Globus pallidus (tissue), 1 donor: ENCODE measurements around the gene ZNF175.
"Not testable (repeated sequence)": the region's sequence is repeated elsewhere in the genome, so short reads cannot be mapped to it uniquely, and the experiment has no call there.

ENCODE experiments used
- DNase-seq: peaks from one replicate; pipeline ENCODE4 v3.0.0-alpha.2; 2015; ENCODE audit warnings: low spot score

Gene ZNF175

DNA sequence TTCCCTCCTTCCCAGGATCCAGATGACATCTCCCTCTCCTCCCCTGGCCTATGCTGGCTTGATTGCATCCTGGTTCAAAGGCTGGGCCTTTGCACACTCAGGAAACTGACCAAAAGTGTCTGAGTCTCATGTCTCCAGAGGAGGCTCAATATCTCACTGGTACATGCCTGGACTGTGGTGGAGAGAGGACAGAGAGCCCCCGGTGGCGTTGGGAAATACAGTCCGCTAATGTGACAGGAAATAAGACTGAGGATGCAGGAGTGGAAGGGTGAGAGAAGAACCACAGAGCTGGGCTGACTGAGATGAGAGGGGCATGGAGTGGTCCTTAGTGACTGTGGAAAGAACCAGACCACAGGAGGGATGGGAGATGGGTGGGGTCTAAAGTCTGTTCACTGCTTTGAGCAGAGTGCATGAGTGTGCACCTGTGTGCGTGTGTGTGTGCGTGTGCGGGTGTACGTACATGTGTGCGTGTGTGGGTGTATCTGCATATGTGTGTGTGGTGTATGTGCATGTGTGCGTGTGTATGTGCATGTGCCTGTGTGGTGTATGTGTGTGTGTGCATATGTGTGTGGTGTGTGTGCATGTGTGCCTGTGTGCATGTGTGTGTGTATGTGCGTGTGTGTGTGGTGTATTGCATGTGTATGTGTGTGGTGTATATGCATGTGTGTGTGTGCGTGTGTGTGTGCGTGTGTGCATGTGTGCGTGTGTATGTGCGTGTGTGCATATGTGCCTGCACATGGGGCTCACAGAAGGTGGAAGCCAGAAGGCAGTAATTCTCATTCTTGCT lies 57.3 kb downstream of the ZNF175 start:
- DNase-seq: no peak

- DNase-seq: not testable (repeated sequence)
Measured at GRCh38 chr19:51630315-51630714, 59.2 kb downstream of the ZNF175 start, which contains the start of gene SIGLEC5. Gene SIGLEC5 (minus strand): TSS chr19:51630401. CDS start chr19:51630335, 66 bp downstream.

DNA sequence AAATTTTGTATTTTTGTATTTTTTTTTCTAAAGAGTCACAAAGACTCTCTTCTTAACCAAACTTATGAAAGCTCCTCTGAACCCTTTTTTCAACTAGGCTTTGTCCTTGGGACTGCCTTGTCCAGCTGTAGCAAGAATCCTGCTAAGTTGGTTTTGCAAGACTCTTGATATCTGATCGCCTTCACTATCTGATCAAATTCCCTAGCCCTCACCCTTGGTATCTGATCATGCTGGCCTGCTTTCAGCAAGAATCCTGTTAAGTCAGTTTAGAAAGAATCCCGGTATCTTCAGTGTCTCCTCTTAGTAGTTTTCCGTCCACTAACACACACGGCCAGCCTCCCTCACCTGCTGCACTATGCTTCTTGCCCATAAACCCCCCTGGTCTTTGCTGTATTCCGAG lies 61.0 kb downstream of the ZNF175 start:
- no peak for DNase-seq

DNA sequence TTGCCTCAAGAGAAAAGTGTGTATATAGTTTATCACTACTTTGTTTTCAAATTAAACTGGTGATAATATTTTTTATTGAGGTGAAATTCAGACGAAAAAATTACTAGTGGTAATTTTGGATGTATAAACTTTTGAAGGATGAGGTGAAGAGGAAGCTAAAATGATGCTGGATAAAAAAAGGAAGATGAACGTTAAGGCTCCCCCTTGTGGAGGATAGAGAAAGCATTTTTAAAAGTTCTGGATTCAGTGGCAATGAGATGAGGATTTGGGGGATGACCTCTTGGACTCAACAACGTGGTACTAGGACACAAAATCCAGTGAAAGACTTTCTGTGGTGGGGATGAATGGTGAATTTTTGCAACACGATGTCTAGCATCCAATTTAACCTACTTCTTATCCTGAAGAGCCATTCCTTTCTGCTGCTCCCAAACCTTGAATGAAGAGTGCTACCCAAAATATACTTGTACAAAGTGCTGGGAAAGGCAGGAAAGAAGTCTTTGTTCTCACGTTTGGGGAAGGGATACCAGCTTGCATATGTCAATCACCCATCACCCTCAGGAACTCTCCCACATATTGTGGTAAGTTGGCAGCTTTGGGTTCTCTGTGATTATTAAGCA lies 66.4 kb downstream of the ZNF175 start:
- no peak for DNase-seq

DNA sequence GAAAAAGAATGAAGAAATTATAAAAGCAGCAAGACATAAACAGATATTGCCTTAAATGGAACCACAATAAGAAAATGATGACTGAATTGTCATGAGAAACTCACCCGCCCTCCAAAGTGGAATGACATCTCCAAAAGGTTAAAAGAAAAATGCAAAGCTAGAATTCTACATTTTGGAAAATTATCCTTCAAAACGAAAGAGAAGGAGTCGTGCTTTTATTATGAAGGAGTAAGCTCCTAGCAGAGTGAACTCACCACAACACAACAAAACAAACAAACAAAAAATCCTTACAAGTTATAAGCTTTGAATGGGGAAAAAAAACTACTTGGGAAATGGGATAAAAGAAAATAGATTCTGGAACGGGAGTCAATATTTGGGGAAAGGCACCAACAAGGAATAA lies 68.8 kb downstream of the ZNF175 start:
- no peak for DNase-seq

DNA sequence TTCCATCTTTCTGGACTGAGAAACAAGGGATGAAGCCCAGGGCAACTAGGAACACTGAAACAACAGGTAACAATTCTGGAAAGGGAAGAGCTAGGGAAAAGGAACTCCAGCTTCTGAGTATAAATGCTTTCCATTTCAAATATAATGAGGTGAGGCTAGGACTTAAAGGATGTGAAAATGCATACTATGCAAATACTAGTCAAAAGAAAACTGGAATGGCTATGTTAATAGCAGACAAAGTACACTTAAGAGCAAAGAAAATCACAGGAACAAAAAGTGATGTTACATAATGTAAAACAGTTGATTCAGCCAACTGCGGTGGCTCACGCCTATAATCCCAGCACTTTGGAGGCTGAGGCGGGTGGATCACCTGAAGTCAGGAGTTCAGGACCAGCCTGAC lies 69.3 kb downstream of the ZNF175 start:
- no peak for DNase-seq

DNA sequence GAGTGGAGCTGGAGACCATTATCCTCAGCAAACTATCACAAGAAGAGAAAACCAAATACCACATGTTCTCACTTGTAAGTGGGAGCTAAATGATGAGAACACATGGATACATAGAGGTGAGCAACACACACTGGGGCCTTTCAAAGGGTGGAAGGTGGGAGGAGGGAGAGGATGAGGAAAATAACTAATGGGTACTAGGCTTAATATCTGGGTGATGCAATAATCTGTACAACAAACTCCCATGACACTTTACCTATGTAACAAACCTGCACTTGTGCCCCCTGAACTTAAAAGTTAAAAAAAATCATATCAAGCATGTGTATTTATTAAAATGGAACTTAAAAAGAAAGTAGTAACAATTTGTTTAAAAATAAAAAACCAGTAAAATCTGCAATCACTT lies 70.6 kb downstream of the ZNF175 start:
- DNase-seq: no peak
